Activated T-helper 17 cell treated with anti-CD3 and anti-CD28 coated beads, Interleukin-2, amount 50 U/mL, for 72 hours (primary cell): ENCODE results near the gene VAPA. TPM values are rescaled to one million over a fixed set of nuclear protein-coding genes. Genes with fewer than 3 reads are reported as not detected.
A peak's percentile ranks its signal among the peaks of the same experiment; 100 is the strongest.
"Not testable (repeated sequence)": the region's sequence is repeated elsewhere in the genome, so short reads cannot be mapped to it uniquely, and the experiment has no call there.

Source experiments
- ATAC-seq: fragments of 150-1000 bp; cut with Tn5 transposase; replicated peaks from 2 replicates; pipeline ENCODE4 v1.10.0; 2021; ENCODE audit warnings: mild to moderate bottlenecking, moderate library complexity
- H3K27ac Mint-ChIP-seq: one replicate; pipeline ENCODE4 v1.8.0; 2022; ENCODE audit warnings: mixed read lengths
- H3K27me3 Mint-ChIP-seq: one replicate; pipeline ENCODE4 v1.8.0; 2022; ENCODE audit warnings: mixed read lengths
- H3K36me3 Mint-ChIP-seq: one replicate; pipeline ENCODE4 v1.8.0; 2022; ENCODE audit warnings: low read depth, mild to moderate bottlenecking, mixed read lengths
- H3K4me1 Mint-ChIP-seq: one replicate; pipeline ENCODE4 v1.8.0; 2022; ENCODE audit warnings: mixed read lengths
- H3K4me3 Mint-ChIP-seq: one replicate; pipeline ENCODE4 v1.8.0; 2022; ENCODE audit warnings: mild to moderate bottlenecking, mixed read lengths
- H3K9me3 Mint-ChIP-seq: one replicate; pipeline ENCODE4 v1.8.0; 2022; ENCODE audit warnings: mixed read lengths
- total RNA-seq, 2 donors: library from RNA; stranded (reverse); gene quantifications; one replicate each; pipeline ENCODE4 v1.2.3, GENCODE V29; 2022

VAPA gene
- total RNA-seq, 2 donors from 2014 or later, result 135 to 185 TPM

DNA sequence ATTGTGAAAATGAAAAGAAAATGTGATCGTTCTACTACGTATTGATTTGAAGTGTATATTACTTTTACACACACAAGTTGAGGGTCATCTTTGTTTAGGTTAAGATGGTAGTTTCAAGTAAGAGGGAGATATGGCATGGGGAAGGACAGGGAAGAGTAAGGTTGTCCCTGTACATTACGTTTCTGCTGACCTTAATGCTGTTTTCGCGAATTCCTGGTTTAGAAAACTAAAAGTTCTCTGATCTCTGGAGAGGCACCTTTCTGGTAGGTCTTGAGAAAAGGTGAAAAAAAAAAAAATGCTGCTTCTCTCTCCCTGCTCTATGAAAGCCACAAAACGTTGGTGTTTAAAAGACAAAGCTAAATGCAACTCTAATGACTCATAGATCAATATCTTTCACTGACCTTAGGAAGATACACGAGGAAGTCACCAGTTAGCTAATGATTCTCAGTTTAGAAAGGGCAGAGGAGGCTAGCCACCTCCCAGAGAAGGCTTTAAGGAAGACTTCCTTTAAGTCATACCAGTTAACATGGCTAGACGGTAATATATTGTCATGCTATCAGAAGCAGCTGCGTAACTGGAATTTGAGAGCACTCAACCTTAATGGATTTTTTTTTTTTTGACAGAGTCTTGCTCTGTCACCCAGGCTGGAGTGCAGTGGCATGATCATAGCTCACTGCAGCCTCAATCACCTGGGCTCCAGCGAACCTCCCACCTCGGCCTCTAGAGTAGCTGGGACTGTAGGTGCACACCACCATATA is 14.8 kb upstream of the VAPA start:
- H3K27ac Mint-ChIP-seq, result no peak overlapping the region
- no peaks in the 10 kb centered on the region for H3K36me3 Mint-ChIP-seq
- H3K4me3 Mint-ChIP-seq, result no peak overlapping the region
- H3K4me1 Mint-ChIP-seq, result peaks cover 5% of the 10 kb centered on the region
- peak; percentile 92 for ATAC-seq
- H3K27me3 Mint-ChIP-seq, result peaks cover 3% of the 10 kb centered on the region
- H3K9me3 Mint-ChIP-seq, result peaks cover 4% of the 10 kb centered on the region

GRCh38 chr18:9899550-9899930 is 14.3 kb upstream of the VAPA start:
- H3K4me3 Mint-ChIP-seq, result not testable (repeated sequence)

GRCh38 chr18:9900699-9901098 is 13.1 kb upstream of the VAPA start:
- H3K9me3 Mint-ChIP-seq, result peaks cover 4% of the 10 kb centered on the region
- no peak overlapping the region for H3K4me3 Mint-ChIP-seq
- H3K27me3 Mint-ChIP-seq, result peaks cover 8% of the 10 kb centered on the region
- no peak for ATAC-seq
- no peaks in the 10 kb centered on the region for H3K36me3 Mint-ChIP-seq
- peaks cover 5% of the 10 kb centered on the region for H3K4me1 Mint-ChIP-seq
- H3K27ac Mint-ChIP-seq, result no peak overlapping the region

More at GRCh38 chr18:9899550-9899930, 14.3 kb upstream of the VAPA start:
- not testable (repeated sequence) for H3K9me3 Mint-ChIP-seq, H3K27me3 Mint-ChIP-seq, H3K4me1 Mint-ChIP-seq, H3K36me3 Mint-ChIP-seq, H3K27ac Mint-ChIP-seq, ATAC-seq

DNA sequence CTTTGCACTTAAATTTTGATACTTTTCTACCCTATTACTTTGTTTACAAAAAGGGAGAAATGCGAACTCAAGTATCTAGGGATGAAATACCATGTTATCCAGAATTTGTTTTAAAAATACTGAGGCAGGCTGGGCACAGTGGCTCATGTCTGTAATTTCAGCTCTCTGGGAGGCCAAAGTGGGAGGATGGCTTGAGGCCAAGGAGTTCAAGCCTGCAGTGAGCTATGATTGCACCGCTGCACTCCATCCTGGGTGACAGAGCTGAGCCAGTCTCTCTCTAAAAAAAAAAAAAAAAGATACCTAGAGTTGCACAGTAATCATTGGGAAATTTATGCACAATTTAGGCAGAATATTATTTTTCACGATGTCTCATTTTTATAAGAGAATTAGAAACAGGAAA is 12.4 kb upstream of the VAPA start:
- no peak for ATAC-seq
- H3K4me1 Mint-ChIP-seq, result peaks cover 5% of the 10 kb centered on the region
- H3K27me3 Mint-ChIP-seq, result peaks cover 13% of the 10 kb centered on the region
- H3K4me3 Mint-ChIP-seq, result no peak overlapping the region
- H3K27ac Mint-ChIP-seq, result no peak overlapping the region
- H3K36me3 Mint-ChIP-seq, result no peaks in the 10 kb centered on the region
- H3K9me3 Mint-ChIP-seq, result peaks cover 4% of the 10 kb centered on the region

DNA sequence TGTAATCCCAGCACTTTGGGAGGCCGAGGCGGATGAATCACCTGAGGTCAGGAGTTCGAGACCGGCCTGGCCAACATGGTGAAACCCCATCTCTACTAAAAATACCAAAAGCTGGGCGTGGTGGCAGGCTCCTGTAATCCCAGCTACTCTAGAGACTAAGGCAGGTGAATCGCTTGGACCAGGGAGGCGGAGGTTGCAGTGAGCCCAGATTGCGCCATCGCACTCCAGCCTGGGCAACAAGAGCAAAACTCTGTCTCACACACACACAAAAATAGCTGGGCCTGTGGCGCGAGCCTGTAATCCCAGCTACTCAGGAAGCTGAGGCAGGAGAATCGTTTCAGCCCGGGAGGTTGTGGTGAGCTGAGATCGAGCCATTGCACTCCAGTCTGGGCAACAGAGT is 11.6 kb upstream of the VAPA start:
- not testable (repeated sequence) for ATAC-seq, H3K4me1 Mint-ChIP-seq, H3K36me3 Mint-ChIP-seq, H3K9me3 Mint-ChIP-seq, H3K27ac Mint-ChIP-seq, H3K4me3 Mint-ChIP-seq
- H3K27me3 Mint-ChIP-seq, result peaks cover 17% of the 10 kb centered on the region

DNA sequence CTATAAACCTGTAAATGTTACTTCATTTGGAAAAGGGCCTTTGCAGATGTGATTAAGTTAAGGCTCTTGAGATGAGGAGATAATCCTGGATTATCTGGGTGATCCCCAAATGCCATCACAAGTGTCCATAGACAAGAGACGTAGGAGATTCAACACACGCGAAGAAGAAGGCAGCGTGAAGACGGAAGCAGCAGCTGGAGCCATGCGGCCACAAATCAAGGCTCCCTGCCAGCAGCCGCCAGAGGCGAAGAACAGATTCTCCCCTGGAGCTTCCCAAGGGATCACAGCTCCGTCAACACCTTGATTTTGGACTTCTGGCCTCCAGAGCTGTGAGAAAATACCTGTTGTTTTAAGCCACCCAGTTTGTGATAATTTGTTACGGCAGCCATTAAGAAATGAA is 11.0 kb upstream of the VAPA start:
- no peak for ATAC-seq
- H3K4me1 Mint-ChIP-seq, result peaks cover 5% of the 10 kb centered on the region
- no peaks in the 10 kb centered on the region for H3K36me3 Mint-ChIP-seq
- H3K4me3 Mint-ChIP-seq, result no peak overlapping the region
- peaks cover 4% of the 10 kb centered on the region for H3K9me3 Mint-ChIP-seq
- peaks cover 17% of the 10 kb centered on the region for H3K27me3 Mint-ChIP-seq
- no peak overlapping the region for H3K27ac Mint-ChIP-seq

DNA sequence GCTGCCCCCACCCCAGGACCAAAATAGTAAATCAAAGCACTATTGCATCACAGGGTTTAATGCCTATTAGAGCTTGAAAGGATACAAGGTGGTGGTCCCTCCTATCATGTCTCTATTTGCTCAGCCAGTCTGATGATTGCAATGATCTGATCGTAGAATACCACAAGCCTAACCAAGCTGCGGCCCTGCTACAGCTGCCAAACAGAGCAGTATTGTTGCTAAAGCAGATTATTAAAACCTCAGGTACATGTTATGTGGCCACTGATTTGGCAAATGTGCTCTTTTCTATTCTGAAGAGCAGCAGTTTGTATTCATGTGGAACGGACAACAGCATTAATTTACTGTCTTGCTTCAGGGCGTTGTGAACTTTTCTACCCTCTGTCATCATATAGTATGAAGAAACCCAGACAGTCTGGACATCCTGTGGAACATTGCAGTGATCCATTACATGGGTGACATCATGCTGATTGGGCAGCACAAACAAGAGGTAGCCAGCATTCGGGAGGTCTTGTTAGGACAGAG is 8.4 kb upstream of the VAPA start:
- Mint-ChIP-seq H3K36me3 (no peaks in the 10 kb centered on the region), H3K4me3 (no peak overlapping the region), H3K4me1 (no peaks in the 10 kb centered on the region), H3K27me3 (peaks cover 22% of the 10 kb centered on the region), H3K9me3 (peaks cover 4% of the 10 kb centered on the region), H3K27ac (no peak overlapping the region)
- no peak for ATAC-seq

GRCh38 chr18:9906481-9906880 is 7.3 kb upstream of the VAPA start:
- H3K4me3 Mint-ChIP-seq, result no peak overlapping the region
- peaks cover 22% of the 10 kb centered on the region for H3K27me3 Mint-ChIP-seq
- peaks cover 4% of the 10 kb centered on the region for H3K9me3 Mint-ChIP-seq
- H3K36me3 Mint-ChIP-seq, result no peaks in the 10 kb centered on the region
- H3K27ac Mint-ChIP-seq, result no peak overlapping the region
- no peaks in the 10 kb centered on the region for H3K4me1 Mint-ChIP-seq
- ATAC-seq, result no peak

DNA sequence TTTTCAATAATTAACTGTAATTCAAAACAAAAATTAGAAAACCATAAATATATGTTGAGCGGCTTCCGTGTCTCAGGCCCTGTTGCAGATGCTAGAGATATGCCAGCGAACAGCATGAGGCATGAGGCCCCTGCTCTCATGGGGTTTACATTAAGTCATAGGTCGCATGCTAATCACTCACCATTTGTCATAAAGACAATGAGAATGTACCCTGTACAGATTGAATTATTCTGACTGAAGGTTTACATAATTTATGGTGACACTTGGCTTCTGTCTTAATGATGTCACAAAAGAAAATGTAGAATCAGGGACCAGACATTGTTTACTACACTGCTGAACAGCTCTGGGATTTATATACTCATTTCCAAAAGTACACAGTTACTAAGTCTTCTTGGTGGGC is 5.9 kb upstream of the VAPA start:
- Mint-ChIP-seq H3K27me3 (peaks cover 19% of the 10 kb centered on the region), H3K27ac (no peak overlapping the region), H3K36me3 (no peaks in the 10 kb centered on the region), H3K4me3 (no peak overlapping the region), H3K9me3 (peaks cover under 1% of the 10 kb centered on the region), H3K4me1 (no peaks in the 10 kb centered on the region)
- ATAC-seq, result no peak

GRCh38 chr18:9910071-9910470 is 3.7 kb upstream of the VAPA start:
- Mint-ChIP-seq H3K27me3 (peaks cover 16% of the 10 kb centered on the region), H3K27ac (no peak overlapping the region), H3K36me3 (peaks cover 3% of the 10 kb centered on the region), H3K9me3 (no peaks in the 10 kb centered on the region), H3K4me3 (no peak overlapping the region), H3K4me1 (no peaks in the 10 kb centered on the region)
- no peak for ATAC-seq

DNA sequence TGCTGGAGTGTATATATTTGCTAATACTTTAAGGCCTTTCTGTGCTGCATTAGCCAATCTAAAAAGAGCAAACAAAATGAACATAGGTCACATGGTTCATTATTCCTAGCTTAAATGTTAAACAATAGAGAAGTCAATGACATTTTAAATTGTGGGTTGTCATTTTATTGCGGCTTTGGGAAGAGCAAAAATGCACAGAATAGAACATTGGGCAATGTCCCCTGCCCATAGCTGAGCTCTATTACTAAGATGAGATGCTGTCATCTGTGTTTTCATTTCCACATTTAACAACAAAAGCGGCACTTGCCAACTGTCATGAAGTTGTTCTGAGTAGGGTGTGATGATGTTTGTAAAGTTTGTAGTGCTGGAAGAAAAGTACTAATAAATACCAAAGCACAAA is 3.2 kb upstream of the VAPA start:
- Mint-ChIP-seq H3K4me1 (peaks cover 6% of the 10 kb centered on the region), H3K4me3 (no peak overlapping the region), H3K9me3 (no peaks in the 10 kb centered on the region), H3K27ac (no peak overlapping the region), H3K36me3 (peaks cover 9% of the 10 kb centered on the region), H3K27me3 (peaks cover 14% of the 10 kb centered on the region)
- ATAC-seq, result no peak

GRCh38 chr18:9911226-9911625 is 2.6 kb upstream of the VAPA start:
- no peaks in the 10 kb centered on the region for H3K9me3 Mint-ChIP-seq
- H3K27ac Mint-ChIP-seq, result no peak overlapping the region
- no peak for ATAC-seq
- peaks cover 12% of the 10 kb centered on the region for H3K4me1 Mint-ChIP-seq
- no peak overlapping the region for H3K4me3 Mint-ChIP-seq
- peaks cover 15% of the 10 kb centered on the region for H3K36me3 Mint-ChIP-seq
- H3K27me3 Mint-ChIP-seq, result peaks cover 9% of the 10 kb centered on the region

DNA sequence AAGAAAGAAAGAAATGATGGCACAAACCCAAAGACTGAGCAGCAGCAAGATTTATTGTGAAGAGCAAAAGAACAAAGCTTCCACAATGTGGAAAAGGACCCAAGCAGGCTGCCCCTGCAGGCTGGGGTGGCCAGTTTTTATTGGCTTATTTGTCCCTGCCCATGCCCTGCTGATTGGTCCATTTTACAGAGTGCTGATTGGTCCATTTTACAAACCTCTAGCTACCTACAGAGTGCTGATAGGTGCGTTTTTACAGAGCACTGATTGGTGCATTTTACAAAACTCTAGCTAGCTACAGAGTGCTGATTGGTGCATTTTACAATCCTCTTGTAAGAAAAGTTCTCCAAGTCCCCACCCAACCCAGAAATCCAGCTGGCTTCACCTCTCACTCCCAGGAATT is 1.5 kb upstream of the VAPA start:
- H3K36me3 Mint-ChIP-seq, result peaks cover 18% of the 10 kb centered on the region
- H3K27me3 Mint-ChIP-seq, H3K27ac Mint-ChIP-seq, ATAC-seq, H3K9me3 Mint-ChIP-seq, H3K4me3 Mint-ChIP-seq: not testable (repeated sequence)
- peaks cover 16% of the 10 kb centered on the region for H3K4me1 Mint-ChIP-seq

DNA sequence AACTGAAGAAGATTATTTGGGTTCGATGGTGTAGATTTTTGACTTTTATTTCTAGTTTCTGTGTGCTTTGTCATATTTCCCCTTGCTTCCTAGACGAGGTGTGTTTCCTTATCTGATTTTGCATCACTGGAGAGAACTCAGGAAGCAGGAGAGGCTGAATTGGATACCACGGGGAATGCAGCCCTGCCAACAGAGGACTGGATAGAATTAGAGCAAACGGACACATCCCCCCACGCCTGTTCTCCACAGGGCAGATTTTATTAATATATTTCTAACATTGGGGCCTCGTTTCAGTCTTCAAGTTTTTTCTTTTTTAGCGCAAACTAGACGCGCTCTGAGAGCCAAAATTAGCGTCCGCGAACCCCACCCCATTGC is 678 bp upstream of the VAPA start:
- Mint-ChIP-seq H3K27ac (peak overlapping the region; percentile 80), H3K27me3 (peaks cover 6% of the 10 kb centered on the region), H3K4me1 (peaks cover 16% of the 10 kb centered on the region), H3K36me3 (peaks cover 18% of the 10 kb centered on the region), H3K4me3 (peak overlapping the region; percentile 82), H3K9me3 (no peaks in the 10 kb centered on the region)
- ATAC-seq, result no peak

GRCh38 chr18:9914334-9914583 is 443 bp downstream of the VAPA start:
- ATAC-seq, result no peak
- Mint-ChIP-seq H3K4me1 (peaks cover 16% of the 10 kb centered on the region), H3K4me3 (peak overlapping the region; percentile 82), H3K36me3 (peaks cover 18% of the 10 kb centered on the region), H3K27me3 (peaks cover 4% of the 10 kb centered on the region), H3K27ac (no peak overlapping the region), H3K9me3 (no peaks in the 10 kb centered on the region)
